ENCODE measurements around the gene NADK2. TPM values are rescaled to one million over a fixed set of nuclear protein-coding genes. Genes with fewer than 3 reads are reported as not detected.
"Not testable (repeated sequence)": the region's sequence is repeated elsewhere in the genome, so short reads cannot be mapped to it uniquely, and the experiment has no call there.

The NADK2 gene
- total RNA-seq, 1 experiment from 2014 or later, result 12.2 TPM

- Mint-ChIP-seq H3K4me1 (no peaks in the 10 kb centered on the region), H3K27ac (no peak overlapping the region), H3K4me3 (no peak overlapping the region), H3K36me3 (ENCODE audit: insufficient read depth in 1 of 3, low read depth in 3 of 3) (no peaks in the 10 kb centered on the region; a peak in 1 of 7 replicates), H3K27me3 (ENCODE audit: low read depth) (peaks cover 2% of the 10 kb centered on the region; the same call in 1 of the 2 replicates), H3K9me3 (peaks cover 0 to 1% of the 10 kb centered on the region in 2 experiments; a peak in 4 of 5 replicates)
- H2BK120ac ChIP-seq (ENCODE audit: low read depth, low read length, poor library complexity, severe bottlenecking), result no peak overlapping the region
- no peaks in the 10 kb centered on the region for H3K9me3 ChIP-seq (ENCODE audit: control insufficient read depth, low read depth, low read length)
- no peak overlapping the region for H2BK12ac ChIP-seq (ENCODE audit: insufficient read length, low read depth, low read length)
- H2BK15ac ChIP-seq (ENCODE audit: low read depth, low read length), result no peak overlapping the region
- no peak overlapping the region for H3K4ac ChIP-seq (ENCODE audit: low read depth, low read length)
- H3T11ph ChIP-seq (ENCODE audit: low read length), result no peak overlapping the region
- no peak overlapping the region for H3K27ac ChIP-seq (ENCODE audit: insufficient read length, low read depth, low read length)
- H3K79me2 ChIP-seq (ENCODE audit: insufficient read depth, low read length), result no peaks in the 10 kb centered on the region
- H3K27me3 ChIP-seq (ENCODE audit: insufficient read depth, low read length), result no peaks in the 10 kb centered on the region
- no peak overlapping the region for H3K4me2 ChIP-seq (ENCODE audit: insufficient read depth, insufficient read length, low read length)
- H3K18ac ChIP-seq (ENCODE audit: insufficient read length, low read depth, low read length), result no peak overlapping the region
- no peak overlapping the region for H2AFZ ChIP-seq (ENCODE audit: low read length)
- H4K20me1 ChIP-seq (ENCODE audit: control insufficient read depth, insufficient read depth, insufficient read length), result no peaks in the 10 kb centered on the region
- H3K79me1 ChIP-seq (ENCODE audit: insufficient read depth, low read depth, low read length, poor library complexity, severe bottlenecking), result no peaks in the 10 kb centered on the region
- H4K8ac ChIP-seq (replicated peaks; ENCODE audit: insufficient read length, low read depth, low read length), result no peak overlapping the region
- no peak overlapping the region for H3K9ac ChIP-seq (ENCODE audit: extremely low read depth, insufficient read length, low read length)
- no peak overlapping the region for H2BK20ac ChIP-seq (ENCODE audit: low read depth, low read length, poor library complexity, severe bottlenecking)
- TF ChIP-seq, protein P1, sequence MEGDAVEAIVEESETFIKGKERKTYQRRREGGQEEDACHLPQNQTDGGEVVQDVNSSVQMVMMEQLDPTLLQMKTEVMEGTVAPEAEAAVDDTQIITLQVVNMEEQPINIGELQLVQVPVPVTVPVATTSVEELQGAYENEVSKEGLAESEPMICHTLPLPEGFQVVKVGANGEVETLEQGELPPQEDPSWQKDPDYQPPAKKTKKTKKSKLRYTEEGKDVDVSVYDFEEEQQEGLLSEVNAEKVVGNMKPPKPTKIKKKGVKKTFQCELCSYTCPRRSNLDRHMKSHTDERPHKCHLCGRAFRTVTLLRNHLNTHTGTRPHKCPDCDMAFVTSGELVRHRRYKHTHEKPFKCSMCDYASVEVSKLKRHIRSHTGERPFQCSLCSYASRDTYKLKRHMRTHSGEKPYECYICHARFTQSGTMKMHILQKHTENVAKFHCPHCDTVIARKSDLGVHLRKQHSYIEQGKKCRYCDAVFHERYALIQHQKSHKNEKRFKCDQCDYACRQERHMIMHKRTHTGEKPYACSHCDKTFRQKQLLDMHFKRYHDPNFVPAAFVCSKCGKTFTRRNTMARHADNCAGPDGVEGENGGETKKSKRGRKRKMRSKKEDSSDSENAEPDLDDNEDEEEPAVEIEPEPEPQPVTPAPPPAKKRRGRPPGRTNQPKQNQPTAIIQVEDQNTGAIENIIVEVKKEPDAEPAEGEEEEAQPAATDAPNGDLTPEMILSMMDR (conservative IDR thresholded peaks at IDR 0.05), result no peak
- no peak overlapping the region for H4K91ac ChIP-seq (ENCODE audit: insufficient read length, low read depth, low read length)
- no CpG with 5 or more reads among the region's 2 CpGs for WGBS (ENCODE audit: extremely low coverage, insufficient read length, low lambda C conversion rate)
- no peak overlapping the region for H2AK5ac ChIP-seq (ENCODE audit: insufficient read length, low read length)
- no peak overlapping the region for H2BK5ac ChIP-seq (ENCODE audit: insufficient read length, low read length)
- no peak overlapping the region for H3K23ac ChIP-seq (ENCODE audit: insufficient read length, low read depth, low read length)
- no peak overlapping the region for H3K56ac ChIP-seq (ENCODE audit: insufficient read length, low read depth, low read length)
- no peak overlapping the region for H3K14ac ChIP-seq (ENCODE audit: insufficient read depth, low read length)
- H3K23me2 ChIP-seq (ENCODE audit: insufficient read length, low read depth, low read length, poor library complexity, severe bottlenecking), result no peaks in the 10 kb centered on the region
- no peak overlapping the region for H4K5ac ChIP-seq (ENCODE audit: insufficient read length, low read depth, low read length)
- DNase-seq, result no peak
- H3K4me1 ChIP-seq (ENCODE audit: insufficient read depth, low read length), result no peaks in the 10 kb centered on the region
Measured at GRCh38 chr5:36285837-36286615, 44.3 kb upstream of the NADK2 start.

DNA sequence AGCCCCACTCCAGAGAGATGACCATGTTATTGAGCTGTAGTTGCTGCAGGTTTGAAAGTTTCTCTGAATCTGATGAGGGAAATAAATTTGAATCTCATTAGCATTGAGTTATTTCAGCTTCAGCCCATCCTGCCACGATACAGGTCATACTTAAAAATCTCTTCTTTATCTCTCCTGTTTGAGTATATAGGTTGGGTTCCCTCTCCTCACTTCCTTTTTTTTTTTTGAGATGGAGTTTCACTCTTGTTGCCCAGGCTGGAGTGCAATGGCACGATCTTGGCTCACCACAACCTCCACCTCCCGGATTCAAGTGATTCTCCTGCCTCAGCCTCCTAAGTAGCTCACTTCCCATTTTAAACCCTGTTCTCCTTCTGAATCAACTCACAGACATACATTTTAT, 42.0 kb upstream of the NADK2 start:
- not testable (repeated sequence) for H3K36me3 Mint-ChIP-seq (ENCODE audit: insufficient read depth in 1 of 3, low read depth in 3 of 3); H4K8ac ChIP-seq (replicated peaks; ENCODE audit: insufficient read length, low read depth, low read length); H3K9me3 Mint-ChIP-seq; H2BK15ac ChIP-seq (ENCODE audit: low read depth, low read length); H3T11ph ChIP-seq (ENCODE audit: low read length); H3K79me1 ChIP-seq (ENCODE audit: insufficient read depth, low read depth, low read length, poor library complexity, severe bottlenecking); H2BK5ac ChIP-seq (ENCODE audit: insufficient read length, low read length); H3K9ac ChIP-seq (ENCODE audit: extremely low read depth, insufficient read length, low read length); H4K5ac ChIP-seq (ENCODE audit: insufficient read length, low read depth, low read length); H3K79me2 ChIP-seq (ENCODE audit: insufficient read depth, low read length); H3K56ac ChIP-seq (ENCODE audit: insufficient read length, low read depth, low read length); H2BK20ac ChIP-seq (ENCODE audit: low read depth, low read length, poor library complexity, severe bottlenecking); H2AFZ ChIP-seq (ENCODE audit: low read length); H2BK12ac ChIP-seq (ENCODE audit: insufficient read length, low read depth, low read length); H3K4me1 ChIP-seq (ENCODE audit: insufficient read depth, low read length); H3K23me2 ChIP-seq (ENCODE audit: insufficient read length, low read depth, low read length, poor library complexity, severe bottlenecking); H3K18ac ChIP-seq (ENCODE audit: insufficient read length, low read depth, low read length); H3K4ac ChIP-seq (ENCODE audit: low read depth, low read length); H4K91ac ChIP-seq (ENCODE audit: insufficient read length, low read depth, low read length); H2BK120ac ChIP-seq (ENCODE audit: low read depth, low read length, poor library complexity, severe bottlenecking); H3K9me3 ChIP-seq (ENCODE audit: control insufficient read depth, low read depth, low read length); H3K4me3 Mint-ChIP-seq; H3K27me3 ChIP-seq (ENCODE audit: insufficient read depth, low read length); DNase-seq; H4K20me1 ChIP-seq (ENCODE audit: control insufficient read depth, insufficient read depth, insufficient read length); H3K27ac ChIP-seq (ENCODE audit: insufficient read length, low read depth, low read length); H3K27me3 Mint-ChIP-seq (ENCODE audit: low read depth); H3K23ac ChIP-seq (ENCODE audit: insufficient read length, low read depth, low read length); H3K4me1 Mint-ChIP-seq; H3K14ac ChIP-seq (ENCODE audit: insufficient read depth, low read length); H3K4me2 ChIP-seq (ENCODE audit: insufficient read depth, insufficient read length, low read length); H2AK5ac ChIP-seq (ENCODE audit: insufficient read length, low read length)
- peak overlapping the region in 1 of 3 experiments; percentile 15; a peak in 1 of 7 replicates for H3K27ac Mint-ChIP-seq
- no CpG with 5 or more reads among the region's 3 CpGs for WGBS (ENCODE audit: extremely low coverage, insufficient read length, low lambda C conversion rate)
